Uterus (tissue), 2 donors: Measurements from ENCODE around the gene FCHSD2.

Source experiments
- POLR2A ChIP-seq, 2 donors: fragments of 450-650 bp; IDR thresholded peaks; one replicate each; pipeline ENCODE4 v1.6.1; 2016; ENCODE audit warnings: antibody characterized with exemption in 2 of 2, mild to moderate bottlenecking in 1 of 2, moderate library complexity in 1 of 2
- TF ChIP-seq, protein P1 (sequence below), 4 experiments: fragments of 200-600 bp in 2 of 4; fragments of 450-650 bp in 2 of 4; sonication (generic) in 2 of 4; IDR thresholded peaks; one replicate each; pipeline ENCODE4 v1.5.1; 2016 to 2019; ENCODE audit warnings: antibody characterized with exemption in 4 of 4, mild to moderate bottlenecking in 2 of 4, moderate library complexity in 1 of 4

DNA sequence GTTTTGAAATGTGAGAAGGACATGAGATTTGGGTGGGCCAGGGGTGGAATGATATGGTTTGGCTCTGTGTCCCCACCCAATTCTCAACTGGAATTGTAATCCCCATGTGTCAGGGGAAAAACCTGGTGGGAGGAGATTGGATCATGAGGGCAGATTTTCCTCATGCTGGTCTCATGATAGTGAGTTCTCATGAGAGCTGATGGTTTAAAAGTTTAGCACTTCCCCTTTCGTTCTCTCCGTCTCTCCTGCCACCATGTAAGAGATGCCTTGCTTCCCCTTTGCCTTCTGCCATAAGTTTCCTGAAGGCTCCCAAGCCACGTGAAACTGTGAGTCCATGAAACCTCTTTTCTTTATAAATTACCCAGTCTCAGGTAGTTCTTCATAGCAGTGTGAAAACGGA lies 113.5 kb downstream of the FCHSD2 start:
- TF ChIP-seq, protein P1, sequence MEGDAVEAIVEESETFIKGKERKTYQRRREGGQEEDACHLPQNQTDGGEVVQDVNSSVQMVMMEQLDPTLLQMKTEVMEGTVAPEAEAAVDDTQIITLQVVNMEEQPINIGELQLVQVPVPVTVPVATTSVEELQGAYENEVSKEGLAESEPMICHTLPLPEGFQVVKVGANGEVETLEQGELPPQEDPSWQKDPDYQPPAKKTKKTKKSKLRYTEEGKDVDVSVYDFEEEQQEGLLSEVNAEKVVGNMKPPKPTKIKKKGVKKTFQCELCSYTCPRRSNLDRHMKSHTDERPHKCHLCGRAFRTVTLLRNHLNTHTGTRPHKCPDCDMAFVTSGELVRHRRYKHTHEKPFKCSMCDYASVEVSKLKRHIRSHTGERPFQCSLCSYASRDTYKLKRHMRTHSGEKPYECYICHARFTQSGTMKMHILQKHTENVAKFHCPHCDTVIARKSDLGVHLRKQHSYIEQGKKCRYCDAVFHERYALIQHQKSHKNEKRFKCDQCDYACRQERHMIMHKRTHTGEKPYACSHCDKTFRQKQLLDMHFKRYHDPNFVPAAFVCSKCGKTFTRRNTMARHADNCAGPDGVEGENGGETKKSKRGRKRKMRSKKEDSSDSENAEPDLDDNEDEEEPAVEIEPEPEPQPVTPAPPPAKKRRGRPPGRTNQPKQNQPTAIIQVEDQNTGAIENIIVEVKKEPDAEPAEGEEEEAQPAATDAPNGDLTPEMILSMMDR (IDR thresholded peaks at IDR 0.05) = no peak
- no peak for TF ChIP-seq POLR2A (IDR thresholded peaks at IDR 0.05)
